Renal pelvis (tissue), 4 donors: ENCODE results near the gene RERE. TPM values are rescaled to one million over a fixed set of nuclear protein-coding genes. Genes with fewer than 3 reads are reported as not detected.

Source experiments
- DNase-seq: peaks from one replicate; pipeline ENCODE4 v3.0.0-alpha.2; 2013
- polyA plus RNA-seq, 3 donors: library from polyadenylated mRNA; unstranded; fragments of 120-200 nt; gene quantifications; one replicate each; pipeline ENCODE4 v1.2.1, GENCODE V29; 2013; ENCODE audit not compliant: insufficient read length in 3 of 3

Gene RERE
- polyA plus RNA-seq, 3 donors, result 142 to 161 (median 146) TPM

DNA sequence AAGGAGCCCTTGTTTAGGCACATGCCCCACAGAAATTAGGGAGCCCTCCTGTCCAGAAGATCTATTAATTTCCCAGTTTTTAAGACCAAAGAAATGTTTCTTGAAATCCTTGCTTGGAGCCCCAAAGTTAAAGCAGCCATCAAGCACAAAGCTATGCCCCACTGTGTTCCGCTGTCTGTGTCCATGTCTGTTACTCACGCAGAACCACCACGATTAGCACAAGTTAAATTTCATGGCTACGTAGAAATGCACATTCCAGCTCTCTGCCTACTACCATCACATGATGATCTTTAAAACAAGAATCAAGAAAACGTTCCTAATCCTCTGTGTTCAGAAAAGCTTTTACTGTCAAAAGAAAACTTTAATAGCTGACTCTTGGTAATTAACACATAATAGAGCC is 238.5 kb downstream of the RERE start:
- DNase-seq, result no peak

DNA sequence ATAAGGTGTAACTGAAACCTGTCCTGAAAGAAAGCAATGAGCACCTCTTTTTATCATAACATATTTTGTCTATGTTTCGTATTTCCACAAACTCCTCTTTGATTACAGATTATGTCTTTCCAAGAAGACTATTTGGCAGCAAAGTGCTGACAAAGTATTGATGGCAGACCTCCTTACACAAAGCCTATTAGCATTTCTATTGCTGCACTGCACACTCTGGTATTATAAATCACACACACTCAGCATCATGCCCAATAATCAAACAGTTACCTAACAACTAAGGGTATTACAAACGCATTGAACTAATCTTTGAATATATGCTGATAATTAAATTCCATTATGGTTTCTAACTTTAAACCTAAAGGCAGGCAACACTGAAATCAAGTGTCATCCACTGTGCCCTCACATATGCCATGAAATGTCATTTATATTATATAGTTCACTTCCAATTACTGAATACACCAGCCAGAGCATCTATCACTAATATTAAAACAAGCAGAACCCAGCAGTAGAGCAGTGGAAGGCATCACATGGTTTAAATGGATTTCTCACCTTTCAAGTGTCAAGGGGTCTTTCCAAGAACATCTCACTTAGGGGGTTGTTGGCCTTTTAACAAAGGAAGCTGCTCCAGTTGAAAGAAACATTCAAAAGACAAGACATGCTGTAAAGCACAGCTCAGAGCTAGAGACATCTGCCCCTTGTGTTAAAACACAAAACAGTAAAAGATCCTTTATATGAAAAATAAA is 239.1 kb downstream of the RERE start:
- no peak for DNase-seq

DNA sequence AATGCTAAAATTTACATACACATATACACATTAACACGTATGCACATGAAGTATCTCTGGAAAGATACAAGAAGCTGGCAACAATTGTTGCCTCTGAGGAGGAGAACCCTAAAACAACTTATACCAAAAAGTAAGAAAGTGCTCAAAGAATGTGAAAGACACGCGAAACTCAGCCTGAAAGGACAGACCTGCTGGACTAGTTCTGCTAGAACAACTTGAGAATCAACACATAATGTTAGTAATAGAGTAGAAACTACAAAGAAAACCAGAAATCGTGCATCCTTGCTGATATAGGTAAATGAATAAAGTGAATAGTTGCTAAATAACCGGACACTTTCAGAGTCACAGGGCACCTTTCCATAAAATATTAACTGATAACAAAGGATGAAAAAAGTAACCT is 242.5 kb downstream of the RERE start:
- no peak for DNase-seq

- DNase-seq, result no peak
Observed at GRCh38 chr1:8572106-8572505, 245.3 kb downstream of the RERE start.

DNA sequence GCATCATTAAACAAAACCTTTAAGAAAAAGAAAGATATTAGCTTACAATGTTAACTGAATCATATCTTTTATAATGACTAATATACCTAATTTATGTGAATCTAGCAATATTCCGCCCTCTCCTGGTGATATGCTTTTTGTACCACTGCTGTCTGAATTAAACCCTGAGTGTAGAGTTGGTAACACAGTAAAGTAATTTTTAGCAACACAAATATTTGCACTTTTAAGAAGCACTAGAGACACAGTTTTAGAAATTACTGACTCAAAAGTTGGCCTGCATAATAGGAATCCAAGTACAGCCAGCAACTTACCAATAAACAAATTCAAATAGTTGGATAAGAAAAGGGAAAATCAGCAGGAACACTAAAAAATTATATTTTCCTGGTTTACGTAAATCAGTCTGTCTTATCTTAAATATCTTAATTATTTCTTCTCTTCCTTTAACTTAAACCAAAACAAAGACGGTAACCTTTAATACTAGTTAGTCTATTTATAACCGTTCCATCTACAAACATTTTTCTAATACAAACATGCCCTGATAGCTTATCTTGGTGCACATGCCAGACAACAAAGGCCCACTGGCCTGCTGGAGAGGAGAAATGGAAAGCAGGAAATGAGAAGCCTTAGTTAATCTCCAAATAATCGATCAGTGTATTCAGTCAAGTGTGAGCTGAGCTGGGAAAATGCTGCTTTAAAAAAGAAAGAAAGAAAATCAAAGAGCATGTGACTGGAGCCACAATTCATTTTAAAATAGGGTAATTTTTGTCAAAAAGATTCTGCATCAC is 246.0 kb downstream of the RERE start:
- no peak for DNase-seq

DNA sequence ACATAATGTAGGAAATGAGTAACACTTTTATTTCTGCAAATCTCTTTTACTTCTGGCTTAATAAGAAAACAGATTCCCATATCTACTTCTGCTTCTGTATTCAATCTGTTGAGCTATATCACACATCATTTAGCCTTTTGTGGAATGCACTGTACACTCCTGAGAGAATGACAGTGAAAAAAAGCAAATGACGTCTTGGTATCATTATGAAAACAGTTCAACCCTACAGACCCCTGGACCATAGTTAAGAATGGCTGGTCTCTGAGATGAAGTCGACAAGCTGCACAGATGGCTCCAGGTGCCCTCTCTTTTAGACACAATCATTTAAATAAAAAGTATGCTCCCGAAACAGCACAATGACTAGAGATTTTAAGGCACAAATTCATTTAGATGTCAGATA is 247.0 kb downstream of the RERE start:
- no peak for DNase-seq

GRCh38 chr1:8569242-8569641 is 248.2 kb downstream of the RERE start:
- DNase-seq, result no peak

- no peak for DNase-seq
Observed at GRCh38 chr1:8568837-8569236, 248.6 kb downstream of the RERE start.

- no peak for DNase-seq
Observed at GRCh38 chr1:8567146-8567545, 250.3 kb downstream of the RERE start.

DNA sequence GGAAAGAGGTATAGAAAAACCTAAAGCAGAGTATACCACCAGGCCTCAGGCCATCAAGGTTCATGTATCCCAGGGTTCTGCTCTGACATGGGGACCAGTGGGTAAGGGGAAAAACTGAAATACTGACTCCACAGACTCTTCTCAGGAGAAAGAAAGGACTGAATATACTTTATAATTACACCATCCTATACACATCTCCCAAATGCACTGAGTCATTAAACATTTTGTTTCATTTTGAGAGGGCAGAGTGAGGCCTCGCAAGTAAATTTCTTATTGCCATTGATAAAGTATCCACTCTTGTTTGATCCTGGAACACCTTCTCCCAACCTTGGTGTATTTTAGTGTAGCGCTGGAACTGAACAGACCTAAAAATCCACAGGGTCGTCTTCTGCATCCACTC is 251.6 kb downstream of the RERE start:
- DNase-seq, result no peak

DNA sequence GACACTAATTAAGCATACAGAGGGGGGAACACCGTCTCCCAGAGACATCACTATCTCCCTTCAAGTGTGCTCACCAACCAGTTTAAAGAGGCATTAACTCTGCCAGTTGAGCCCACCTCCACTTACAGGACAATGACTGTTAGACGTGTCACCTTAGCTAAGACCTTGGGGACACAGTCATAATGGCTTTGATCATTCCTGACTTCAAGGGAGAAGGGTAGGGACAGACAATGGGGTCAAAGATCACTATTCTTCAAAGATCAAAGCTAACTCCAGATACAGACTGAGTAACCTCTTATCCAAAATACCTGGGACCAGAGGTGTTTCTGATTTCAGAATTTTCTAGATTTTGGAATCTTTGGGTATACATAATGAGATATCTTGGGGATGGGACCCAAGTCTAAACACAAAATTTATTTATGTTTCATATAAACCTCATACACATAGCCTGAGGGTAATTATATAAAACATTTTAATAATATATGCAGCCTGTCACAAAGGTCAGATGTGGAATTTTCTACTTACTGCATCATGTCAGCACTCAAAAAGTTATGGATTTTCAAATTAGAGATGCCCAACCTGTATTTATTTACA is 253.4 kb downstream of the RERE start:
- DNase-seq, result no peak

- no peak for DNase-seq
Observed at GRCh38 chr1:8562881-8563865, 254.3 kb downstream of the RERE start.

GRCh38 chr1:8562222-8562621 is 255.2 kb downstream of the RERE start:
- no peak for DNase-seq

GRCh38 chr1:8560611-8561544 is 256.6 kb downstream of the RERE start:
- DNase-seq, result no peak

DNA sequence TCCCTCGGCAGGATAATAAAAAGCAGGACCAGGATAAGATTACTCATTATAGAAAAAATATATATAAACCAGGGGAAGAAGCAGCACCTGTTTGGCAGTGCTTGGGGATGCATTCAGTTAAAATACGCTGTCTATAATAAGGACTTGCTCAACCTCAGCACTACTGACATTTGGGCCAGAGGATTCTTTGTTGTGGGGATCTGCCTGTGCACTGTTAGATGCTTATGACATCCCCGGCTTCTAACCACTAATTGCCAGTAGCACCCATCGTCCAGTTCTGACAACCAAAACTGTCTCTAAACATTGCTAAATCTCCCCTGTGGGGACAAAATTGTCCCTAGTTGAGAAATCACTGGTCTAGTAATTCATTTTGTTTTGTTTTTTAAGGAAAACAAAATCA is 257.4 kb downstream of the RERE start:
- no peak for DNase-seq

- DNase-seq, result no peak
Observed at GRCh38 chr1:8555582-8555981, 261.9 kb downstream of the RERE start.

- DNase-seq, result no peak
Observed at GRCh38 chr1:8554956-8555534, 262.4 kb downstream of the RERE start.

GRCh38 chr1:8552820-8553397 is 264.5 kb downstream of the RERE start:
- DNase-seq, result no peak

GRCh38 chr1:8551613-8552489 is 265.6 kb downstream of the RERE start:
- DNase-seq, result no peak
